Measurements from ENCODE around the gene BTRC.
"Not testable (repeated sequence)": the region's sequence is repeated elsewhere in the genome, so short reads cannot be mapped to it uniquely, and the experiment has no call there.

BTRC gene

GRCh38 chr10:101414034-101414433 lies 60.1 kb downstream of the BTRC start:
- no peak for TF ChIP-seq CTCF (IDR thresholded peaks at IDR 0.05)
- DNase-seq (ENCODE audit: low spot score) = no peak
- H3K4me3 ChIP-seq = no peak overlapping the region
- H3K27ac ChIP-seq = no peak overlapping the region

- Histone ChIP-seq H3K4me3 (no peak overlapping the region), H3K27ac (no peak overlapping the region)
- DNase-seq (ENCODE audit: low spot score) = no peak
- TF ChIP-seq CTCF (IDR thresholded peaks at IDR 0.05) = no peak
Observed at GRCh38 chr10:101415884-101416283, 61.9 kb downstream of the BTRC start.

- DNase-seq (ENCODE audit: low spot score); H3K4me3 ChIP-seq; H3K27ac ChIP-seq: not testable (repeated sequence)
Observed at GRCh38 chr10:101421967-101422366, 68.0 kb downstream of the BTRC start.

- DNase-seq (ENCODE audit: low spot score) = no peak
- H3K4me3 ChIP-seq = no peak overlapping the region
Observed at GRCh38 chr10:101425535-101425934, 71.6 kb downstream of the BTRC start.

GRCh38 chr10:101428036-101428435 lies 74.1 kb downstream of the BTRC start:
- no peak for TF ChIP-seq CTCF (IDR thresholded peaks at IDR 0.05)
- Histone ChIP-seq H3K4me3 (no peak overlapping the region), H3K27ac (no peak overlapping the region)
- DNase-seq (ENCODE audit: low spot score) = no peak

More at GRCh38 chr10:101425535-101425934, 71.6 kb downstream of the BTRC start:
- no peak for TF ChIP-seq CTCF (IDR thresholded peaks at IDR 0.05)
- no peak overlapping the region for H3K27ac ChIP-seq

GRCh38 chr10:101429423-101429822 lies 75.5 kb downstream of the BTRC start:
- Histone ChIP-seq H3K27ac (no peak overlapping the region), H3K4me3 (no peak overlapping the region)
- no peak for TF ChIP-seq CTCF (IDR thresholded peaks at IDR 0.05)
- no peak for DNase-seq (ENCODE audit: low spot score)

GRCh38 chr10:101436302-101436701 lies 82.3 kb downstream of the BTRC start:
- no peak for TF ChIP-seq CTCF (IDR thresholded peaks at IDR 0.05)
- no peak overlapping the region for H3K27ac ChIP-seq
- DNase-seq (ENCODE audit: low spot score) = no peak
- H3K4me3 ChIP-seq = no peak overlapping the region

- no peak for DNase-seq (ENCODE audit: low spot score)
- H3K4me3 ChIP-seq = no peak overlapping the region
- TF ChIP-seq CTCF (IDR thresholded peaks at IDR 0.05) = no peak
- H3K27ac ChIP-seq = no peak overlapping the region
Observed at GRCh38 chr10:101438881-101439391, 85.0 kb downstream of the BTRC start.

Measured in coronary artery (tissue), 2 donors.